Measurements from ENCODE around the gene TTC28.

GRCh38 chr22:28609921-28610320 is 69.7 kb downstream of the TTC28 start:
- TF ChIP-seq CTCF (IDR thresholded peaks at IDR 0.05) (no peak), POLR2A (IDR thresholded peaks at IDR 0.05) (no peak)

Measured in thyroid gland (tissue), 4 donors.